ENCODE measurements around the gene TAC3.

DNA sequence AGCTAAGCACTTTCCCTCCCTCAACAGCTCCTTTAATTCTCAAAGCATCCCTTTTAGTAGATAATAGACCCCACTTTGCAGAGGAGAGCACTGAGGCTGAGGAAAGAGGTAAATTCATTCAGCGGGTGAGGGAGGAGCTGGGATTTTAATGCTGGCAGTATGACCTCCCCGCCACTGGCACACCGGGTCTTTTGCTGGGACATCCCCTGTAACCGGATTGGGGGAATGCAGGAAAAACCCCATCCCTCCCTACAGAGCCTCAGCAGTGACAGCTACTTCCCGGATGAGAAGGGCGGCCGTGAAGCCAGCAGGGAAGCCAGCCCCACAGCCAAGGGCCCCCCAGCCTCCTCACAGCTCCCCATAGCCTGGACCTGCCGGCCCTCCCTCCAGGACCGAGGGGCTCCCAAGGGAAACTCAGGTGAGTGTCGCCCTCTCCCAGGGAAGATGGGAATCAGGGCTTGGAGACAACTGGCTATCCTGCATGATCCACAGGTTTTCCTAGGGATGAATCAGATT lies 22.0 kb downstream of the TAC3 start:
- TF ChIP-seq, protein P1, sequence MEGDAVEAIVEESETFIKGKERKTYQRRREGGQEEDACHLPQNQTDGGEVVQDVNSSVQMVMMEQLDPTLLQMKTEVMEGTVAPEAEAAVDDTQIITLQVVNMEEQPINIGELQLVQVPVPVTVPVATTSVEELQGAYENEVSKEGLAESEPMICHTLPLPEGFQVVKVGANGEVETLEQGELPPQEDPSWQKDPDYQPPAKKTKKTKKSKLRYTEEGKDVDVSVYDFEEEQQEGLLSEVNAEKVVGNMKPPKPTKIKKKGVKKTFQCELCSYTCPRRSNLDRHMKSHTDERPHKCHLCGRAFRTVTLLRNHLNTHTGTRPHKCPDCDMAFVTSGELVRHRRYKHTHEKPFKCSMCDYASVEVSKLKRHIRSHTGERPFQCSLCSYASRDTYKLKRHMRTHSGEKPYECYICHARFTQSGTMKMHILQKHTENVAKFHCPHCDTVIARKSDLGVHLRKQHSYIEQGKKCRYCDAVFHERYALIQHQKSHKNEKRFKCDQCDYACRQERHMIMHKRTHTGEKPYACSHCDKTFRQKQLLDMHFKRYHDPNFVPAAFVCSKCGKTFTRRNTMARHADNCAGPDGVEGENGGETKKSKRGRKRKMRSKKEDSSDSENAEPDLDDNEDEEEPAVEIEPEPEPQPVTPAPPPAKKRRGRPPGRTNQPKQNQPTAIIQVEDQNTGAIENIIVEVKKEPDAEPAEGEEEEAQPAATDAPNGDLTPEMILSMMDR (IDR thresholded peaks at IDR 0.05 in 4 of 5, conservative IDR thresholded peaks at IDR 0.05 in 1 of 5) = no peak
- TF ChIP-seq POLR2A (IDR thresholded peaks at IDR 0.05) = no peak

Measured in gastrocnemius medialis (tissue), 4 donors.